Activated naive CD4-positive, alpha-beta T cell treated with Interleukin-2 at 50 U/mL for 16 hours (primary cell): ENCODE measurements around the gene GRK5.

Source experiments
- DNase-seq: peaks from one replicate; pipeline ENCODE4 v3.0.0-alpha.2; 2020

GRK5 gene

GRCh38 chr10:119347181-119347974 lies 140.0 kb downstream of the GRK5 start:
- DNase-seq = no peak

GRCh38 chr10:119348106-119348505 lies 140.7 kb downstream of the GRK5 start:
- no peak for DNase-seq

- DNase-seq = no peak
Measured at GRCh38 chr10:119348516-119349240, 141.3 kb downstream of the GRK5 start.

GRCh38 chr10:119349341-119349740 lies 142.0 kb downstream of the GRK5 start:
- DNase-seq = no peak

GRCh38 chr10:119349937-119350501 lies 142.6 kb downstream of the GRK5 start:
- DNase-seq = no peak

- no peak for DNase-seq
Measured at GRCh38 chr10:119350502-119351097, 143.2 kb downstream of the GRK5 start.

- no peak for DNase-seq
Measured at GRCh38 chr10:119351189-119351588, 143.8 kb downstream of the GRK5 start.

- DNase-seq = no peak
Measured at GRCh38 chr10:119352042-119352441, 144.7 kb downstream of the GRK5 start.

- DNase-seq = no peak
Measured at GRCh38 chr10:119352807-119353206, 145.4 kb downstream of the GRK5 start.

- no peak for DNase-seq
Measured at GRCh38 chr10:119353421-119353820, 146.1 kb downstream of the GRK5 start.

- DNase-seq = no peak
Measured at GRCh38 chr10:119355930-119356329, 148.6 kb downstream of the GRK5 start.

GRCh38 chr10:119357412-119358151 lies 150.2 kb downstream of the GRK5 start:
- no peak for DNase-seq

GRCh38 chr10:119358152-119358512 lies 150.8 kb downstream of the GRK5 start:
- DNase-seq = no peak

- DNase-seq = no peak
Measured at GRCh38 chr10:119358567-119358966, 151.2 kb downstream of the GRK5 start.

GRCh38 chr10:119359025-119359424 lies 151.7 kb downstream of the GRK5 start:
- DNase-seq = no peak

- peak; percentile 5 for DNase-seq
Measured at GRCh38 chr10:119360181-119360921, 153.0 kb downstream of the GRK5 start.

GRCh38 chr10:119361037-119361436 lies 153.7 kb downstream of the GRK5 start:
- DNase-seq = no peak

- DNase-seq = no peak
Measured at GRCh38 chr10:119362122-119362521, 154.8 kb downstream of the GRK5 start.

GRCh38 chr10:119364645-119365600 lies 157.6 kb downstream of the GRK5 start:
- DNase-seq = no peak

GRCh38 chr10:119365773-119366599 lies 158.6 kb downstream of the GRK5 start:
- DNase-seq = no peak
